GM21723 (cell line): Measurements from ENCODE around the gene POM121.
"Not testable (repeated sequence)": the region's sequence is repeated elsewhere in the genome, so short reads cannot be mapped to it uniquely, and the experiment has no call there.

Experiments
- ATAC-seq: cut with Tn5 transposase; IDR thresholded peaks from one replicate; pipeline ENCODE4 v1.9.1; 2021; ENCODE audit warnings: mild to moderate bottlenecking, moderate library complexity; ENCODE audit not compliant: unreplicated experiment

Gene POM121

DNA sequence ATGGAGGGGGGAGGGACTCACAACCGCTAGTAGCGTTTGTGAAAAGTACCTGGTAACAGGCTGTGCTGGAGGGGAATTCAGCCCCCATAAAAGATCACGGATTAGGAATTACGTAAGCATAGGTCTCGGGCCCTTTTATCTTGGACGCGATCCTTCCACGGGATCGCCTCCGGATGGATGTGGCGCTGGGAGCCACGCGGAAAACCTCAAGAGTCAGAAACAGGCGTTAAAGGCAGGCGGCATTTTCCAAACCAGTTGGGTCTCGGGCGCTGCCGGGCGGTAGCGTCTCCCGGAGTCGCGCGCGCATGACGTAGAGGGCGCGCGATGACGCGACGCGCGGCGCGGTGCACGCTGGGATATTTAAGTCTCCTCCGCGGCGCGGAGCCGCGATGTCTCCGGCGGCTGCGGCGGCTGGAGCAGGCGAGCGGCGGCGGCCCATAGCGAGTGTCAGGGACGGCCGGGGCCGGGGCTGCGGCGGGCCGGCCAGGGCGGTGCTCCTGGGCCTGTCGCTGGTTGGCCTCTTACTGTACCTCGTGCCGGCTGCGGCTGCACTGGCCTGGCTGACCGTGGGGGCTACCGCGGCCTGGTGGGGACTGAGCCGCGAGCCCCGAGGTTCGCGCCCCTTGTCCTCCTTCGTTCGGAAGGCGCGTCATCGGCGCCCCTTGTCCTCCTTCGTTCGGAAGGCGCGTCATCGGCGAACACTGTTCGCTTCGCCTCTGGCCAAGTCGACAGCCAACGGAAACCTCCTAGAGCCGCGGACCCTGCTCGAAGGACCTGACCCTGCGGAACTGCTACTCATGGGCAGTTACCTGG is at the start of gene POM121:
Gene POM121 (plus strand): TSS at position 363 of the 813 bp plus-strand sequence. CDS start 27 bp downstream, at position 390.
- ATAC-seq: peak; percentile 89

DNA sequence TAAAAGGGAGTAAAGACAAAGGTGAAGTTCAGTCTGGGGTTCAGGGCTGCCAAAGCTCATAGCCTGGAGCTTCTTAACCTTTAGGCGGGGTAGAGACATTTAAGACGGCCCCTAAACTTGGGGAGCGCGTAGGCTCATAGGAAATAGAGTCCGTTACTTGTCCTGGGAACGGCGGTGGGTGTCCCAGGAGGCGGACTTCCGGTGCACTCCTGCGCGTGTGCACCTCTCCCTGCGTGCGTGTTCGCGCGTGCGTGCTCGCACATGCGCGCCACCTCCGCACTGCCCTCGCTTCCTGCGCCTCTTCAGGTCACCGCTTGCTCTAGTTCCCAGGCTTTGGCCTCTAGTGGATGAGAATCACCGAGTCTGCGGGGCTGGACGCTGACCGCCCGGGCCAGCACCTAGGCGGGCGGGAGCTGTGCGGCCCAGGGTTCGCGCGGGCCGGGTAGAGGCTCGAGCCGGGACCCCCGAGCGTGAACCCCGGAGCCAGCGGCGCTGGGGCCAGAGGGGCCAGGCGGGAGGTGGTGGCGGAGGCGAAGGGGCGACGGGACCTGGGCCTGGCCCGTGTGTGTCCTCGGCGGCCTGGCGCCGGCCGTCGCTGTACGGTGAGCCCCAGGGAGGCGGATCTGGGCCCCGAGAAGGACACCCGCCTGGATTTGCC is 45.7 kb upstream of the POM121 start:
- ATAC-seq: peak; percentile 100

DNA sequence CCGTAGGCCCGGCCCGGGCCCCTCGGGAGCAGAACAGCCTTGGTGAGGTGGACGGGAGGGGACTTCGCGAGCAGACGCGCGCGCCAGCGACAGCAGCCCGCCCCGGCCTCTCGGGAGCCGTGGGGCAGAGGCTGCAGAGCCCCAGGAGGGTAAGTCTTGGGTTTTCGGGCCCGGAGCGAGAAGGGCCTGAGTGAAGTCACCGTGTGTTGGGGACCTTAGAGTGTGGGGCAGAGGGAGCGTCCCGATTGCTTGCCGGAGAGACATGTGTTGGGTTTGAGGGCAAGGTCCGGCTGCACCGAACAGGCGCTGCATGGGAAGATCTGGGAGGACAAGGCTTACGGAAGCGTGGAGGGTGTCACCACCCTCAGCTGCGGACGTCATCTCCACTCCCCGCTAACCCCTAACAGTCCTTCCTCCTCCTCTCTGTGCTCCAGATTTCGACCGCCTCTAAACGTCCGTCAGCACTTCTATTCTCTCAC is 45.1 kb upstream of the POM121 start:
- peak; percentile 19 for ATAC-seq

DNA sequence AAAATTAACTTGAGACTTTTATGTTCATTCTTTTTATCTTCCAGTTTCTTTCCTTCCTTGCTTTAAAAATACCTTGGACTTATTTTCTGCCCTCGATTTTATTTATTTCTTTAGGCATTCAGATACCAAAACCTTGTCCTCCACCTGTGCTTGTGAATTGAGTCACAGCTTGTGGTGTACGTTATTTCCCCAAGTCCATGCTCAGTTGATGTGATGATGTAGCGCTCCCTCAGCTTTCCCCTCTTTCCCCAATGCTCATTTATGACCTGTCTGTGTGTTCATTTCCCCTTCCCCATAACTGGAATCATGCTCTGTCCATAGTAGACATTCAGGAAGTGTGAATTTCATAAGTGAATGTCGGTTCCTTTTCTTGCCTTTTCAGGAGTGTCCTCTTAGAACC is 33.1 kb upstream of the POM121 start:
- not testable (repeated sequence) for ATAC-seq

DNA sequence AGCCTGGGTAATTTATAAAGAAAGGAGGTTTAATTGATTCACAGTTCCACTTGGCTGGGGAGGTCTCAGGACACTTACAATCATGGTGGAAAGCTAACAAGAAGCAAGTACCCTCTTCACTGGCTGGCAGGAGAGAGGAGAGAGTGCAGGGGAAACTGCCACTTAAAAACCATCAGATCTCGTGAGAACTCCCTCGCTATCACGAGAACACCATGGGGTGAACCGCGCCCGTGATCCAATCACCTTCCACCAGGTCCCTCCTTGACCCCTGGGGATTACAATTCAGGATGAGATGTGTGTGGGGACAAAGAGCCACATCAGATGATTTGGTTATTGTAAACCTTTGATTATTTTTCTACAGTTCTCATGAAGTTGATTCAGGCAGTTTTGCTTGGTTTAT is 20.2 kb upstream of the POM121 start:
- ATAC-seq: not testable (repeated sequence)

DNA sequence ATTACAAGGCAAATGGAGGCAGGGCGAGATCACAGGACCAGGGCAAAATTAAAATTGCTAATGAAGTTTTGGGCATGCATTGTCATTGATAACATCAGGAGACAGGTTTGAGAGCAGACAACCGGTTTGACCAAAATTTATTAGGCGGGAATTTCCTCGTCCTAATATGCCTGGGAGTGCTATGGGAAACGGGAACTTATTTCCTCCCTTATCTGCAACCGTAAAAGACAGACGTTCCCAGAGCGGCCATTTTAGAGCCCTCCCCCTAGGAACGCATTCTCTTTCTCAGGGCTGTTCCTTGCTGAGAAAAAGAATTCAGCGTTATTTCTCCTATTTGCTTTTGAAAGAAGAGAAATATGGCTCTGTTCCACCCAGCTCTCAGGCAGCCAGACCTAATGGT is 16.5 kb upstream of the POM121 start:
- not testable (repeated sequence) for ATAC-seq

DNA sequence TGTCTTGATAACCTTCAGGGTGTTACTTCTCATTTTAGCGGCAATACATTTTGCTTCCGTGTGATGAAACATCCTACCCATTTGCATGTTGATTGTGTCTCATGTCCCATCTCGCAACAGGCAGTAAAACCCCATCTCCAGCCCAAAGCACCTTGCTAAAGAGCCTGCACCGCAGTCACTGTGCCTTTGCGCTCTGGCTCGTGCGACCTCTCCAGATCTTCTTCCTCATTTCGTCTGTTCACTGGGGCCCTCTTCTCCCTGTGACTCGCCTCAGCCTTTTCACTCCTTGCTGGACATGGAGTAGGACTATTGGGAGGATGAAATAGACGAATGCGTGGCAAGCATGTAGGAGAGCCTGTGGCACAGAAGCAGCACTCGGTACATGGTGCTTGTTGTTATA is 13.5 kb upstream of the POM121 start:
- not testable (repeated sequence) for ATAC-seq

DNA sequence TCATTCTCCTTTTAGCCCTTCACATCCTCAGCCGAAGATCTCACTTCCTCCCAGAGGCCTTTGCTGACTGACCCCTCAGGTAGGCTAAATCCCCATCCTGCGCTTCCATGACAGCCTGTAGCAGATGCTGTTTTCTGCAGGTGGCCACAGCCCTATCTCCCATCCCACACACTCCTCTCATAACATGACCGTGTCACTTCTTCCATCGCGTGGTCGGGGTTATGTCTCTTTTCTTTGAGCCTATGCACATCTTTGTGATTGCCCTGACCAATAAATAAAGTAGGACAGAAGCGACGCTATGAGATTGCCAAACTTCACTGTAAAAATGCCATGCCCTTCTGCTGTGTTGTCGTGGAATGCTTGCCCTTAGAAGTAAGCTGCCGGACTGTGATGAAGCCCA is 11.1 kb upstream of the POM121 start:
- ATAC-seq: not testable (repeated sequence)

DNA sequence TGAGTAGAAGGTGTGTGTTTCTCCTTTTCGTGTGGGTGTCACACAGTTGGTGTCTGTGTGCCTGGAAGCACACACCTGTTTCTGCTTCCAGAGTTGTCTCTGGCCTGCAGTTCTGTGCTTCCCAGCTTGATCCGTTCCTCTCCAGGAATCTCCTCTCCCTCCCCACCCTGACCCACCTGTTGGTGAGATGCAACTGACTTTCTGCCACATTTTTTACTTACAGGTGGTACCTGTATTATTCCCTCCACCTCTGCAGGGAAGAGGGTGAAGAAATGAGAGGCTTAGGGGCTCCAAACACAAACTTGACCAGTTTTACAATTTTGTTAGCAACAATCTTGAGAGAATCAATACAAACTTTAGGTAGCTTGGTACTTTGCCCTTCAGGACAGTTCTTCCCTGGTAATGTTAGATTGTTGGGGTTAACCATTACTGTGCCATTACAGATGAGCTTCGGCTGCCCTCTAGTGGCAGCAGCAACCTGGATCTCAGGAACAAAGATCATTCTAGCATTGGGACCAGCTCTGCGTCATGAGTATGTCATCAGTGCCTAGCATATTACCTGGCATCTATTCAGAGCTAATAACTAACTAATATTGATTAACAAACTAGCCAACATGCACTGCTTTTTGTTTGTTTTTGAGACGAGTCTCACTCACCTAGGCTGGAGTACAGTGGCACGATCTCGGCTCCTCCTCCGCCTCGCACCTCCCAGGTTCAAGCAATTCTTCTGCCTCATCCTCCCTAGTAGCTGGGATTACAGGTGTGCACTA is 10.0 kb upstream of the POM121 start:
- ATAC-seq: peak; percentile 79

DNA sequence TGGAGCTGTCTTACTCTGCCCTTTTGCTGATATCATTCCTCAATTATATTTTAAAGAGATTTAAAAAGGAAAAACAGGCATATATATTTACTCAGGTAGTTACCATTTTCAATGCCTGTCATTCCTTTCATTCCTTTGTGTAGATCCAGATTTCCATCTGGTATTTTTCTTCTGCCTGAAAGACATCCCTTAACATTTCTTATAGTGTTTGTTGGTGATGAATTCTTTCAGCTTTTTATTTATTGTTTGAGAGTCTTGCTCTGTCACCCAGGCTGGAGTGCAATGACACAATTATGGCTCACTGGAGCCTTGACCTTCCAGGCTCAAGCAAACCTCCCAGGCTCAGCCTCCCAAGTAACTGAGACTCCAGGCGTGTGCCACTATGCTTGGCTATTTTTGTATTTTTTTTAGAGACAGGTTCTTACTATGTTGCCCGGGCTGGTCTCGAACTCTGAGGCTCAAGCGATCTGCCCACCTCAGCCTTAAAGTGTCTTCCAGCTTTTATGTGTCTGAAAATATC is 5.6 kb upstream of the POM121 start:
- ATAC-seq: no peak

DNA sequence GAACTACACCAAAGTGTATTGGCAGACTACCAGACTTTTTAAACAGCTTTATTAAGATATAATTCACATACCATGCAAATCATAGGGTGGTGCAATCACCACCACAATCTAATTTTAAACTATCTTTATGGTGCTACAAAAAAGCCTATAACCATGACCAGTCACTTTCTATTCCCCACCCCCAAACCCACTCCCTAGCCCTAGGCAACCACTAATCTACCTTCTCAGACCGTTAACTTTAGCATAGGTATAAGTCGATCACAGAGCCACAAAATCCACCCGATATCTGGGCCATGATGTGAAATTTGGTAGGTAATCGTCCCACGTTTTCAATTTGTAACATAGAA is 536 bp upstream of the POM121 start:
- ATAC-seq: peak; percentile 19

DNA sequence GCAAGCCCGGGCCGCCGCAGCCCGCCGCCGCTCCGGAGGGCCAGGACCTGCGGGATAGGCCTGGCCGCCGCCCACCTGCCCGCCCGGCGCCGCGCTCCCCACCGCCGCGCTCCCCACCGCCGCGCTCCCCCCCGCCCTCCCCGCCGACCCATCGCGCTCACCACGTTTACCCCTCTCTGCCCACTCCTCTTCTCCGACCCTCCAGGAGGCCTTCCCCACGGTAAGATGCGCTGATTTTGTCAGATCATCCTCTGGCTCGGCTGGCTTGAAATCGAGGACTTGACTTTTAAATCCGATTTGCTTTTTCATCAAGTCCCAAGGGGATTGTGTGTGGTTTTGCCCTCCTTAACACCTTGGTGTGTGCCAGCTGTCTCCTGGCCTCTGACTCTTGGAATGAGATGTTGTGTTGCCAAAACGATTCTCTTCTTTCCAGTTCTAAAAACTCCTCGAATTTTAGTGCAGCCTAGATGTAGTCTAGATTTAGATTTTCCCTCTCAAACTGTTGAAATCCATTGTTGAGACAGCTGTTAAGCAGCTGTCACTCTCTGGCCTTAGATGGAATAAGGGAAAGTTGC is 738 bp downstream of the POM121 start:
- ATAC-seq: no peak

DNA sequence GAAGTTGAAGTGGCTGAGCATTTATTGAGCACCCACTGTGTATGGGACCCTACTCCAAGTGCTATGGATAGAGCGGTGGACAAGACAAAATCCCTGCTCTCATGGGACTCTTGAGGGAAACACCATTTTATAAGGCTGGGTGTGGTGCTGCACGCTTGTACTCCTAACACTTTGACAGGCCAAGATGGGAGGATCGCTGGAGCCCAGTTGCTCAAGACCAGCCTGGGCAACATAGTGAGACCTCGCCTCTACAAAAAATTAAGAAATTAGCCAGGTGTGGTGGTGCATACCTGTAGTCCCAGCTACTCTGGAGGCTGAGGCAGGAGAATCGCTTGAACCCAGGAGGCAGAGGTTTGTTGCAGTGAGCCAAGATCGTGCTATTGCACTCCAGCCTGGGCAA is 2.9 kb downstream of the POM121 start:
- ATAC-seq: not testable (repeated sequence)

DNA sequence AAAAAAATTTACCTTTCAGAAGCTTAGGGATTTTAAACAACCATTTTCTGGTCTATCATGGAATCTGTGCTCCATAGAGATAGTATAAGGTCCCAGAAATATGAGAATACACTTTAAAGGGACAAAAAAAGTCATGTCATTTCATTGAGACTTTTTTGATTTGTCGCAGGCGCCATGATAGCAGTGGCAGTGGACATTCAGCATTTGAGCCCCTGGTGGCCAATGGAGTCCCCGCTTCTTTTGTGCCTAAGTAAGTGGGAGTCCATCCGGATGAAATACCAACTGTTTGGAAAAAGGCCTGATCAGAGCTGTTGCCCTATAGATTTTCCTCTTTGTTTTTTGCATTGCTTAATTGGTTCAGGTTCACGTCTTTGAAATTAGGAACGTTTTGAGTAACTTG is 3.3 kb downstream of the POM121 start:
- not testable (repeated sequence) for ATAC-seq

DNA sequence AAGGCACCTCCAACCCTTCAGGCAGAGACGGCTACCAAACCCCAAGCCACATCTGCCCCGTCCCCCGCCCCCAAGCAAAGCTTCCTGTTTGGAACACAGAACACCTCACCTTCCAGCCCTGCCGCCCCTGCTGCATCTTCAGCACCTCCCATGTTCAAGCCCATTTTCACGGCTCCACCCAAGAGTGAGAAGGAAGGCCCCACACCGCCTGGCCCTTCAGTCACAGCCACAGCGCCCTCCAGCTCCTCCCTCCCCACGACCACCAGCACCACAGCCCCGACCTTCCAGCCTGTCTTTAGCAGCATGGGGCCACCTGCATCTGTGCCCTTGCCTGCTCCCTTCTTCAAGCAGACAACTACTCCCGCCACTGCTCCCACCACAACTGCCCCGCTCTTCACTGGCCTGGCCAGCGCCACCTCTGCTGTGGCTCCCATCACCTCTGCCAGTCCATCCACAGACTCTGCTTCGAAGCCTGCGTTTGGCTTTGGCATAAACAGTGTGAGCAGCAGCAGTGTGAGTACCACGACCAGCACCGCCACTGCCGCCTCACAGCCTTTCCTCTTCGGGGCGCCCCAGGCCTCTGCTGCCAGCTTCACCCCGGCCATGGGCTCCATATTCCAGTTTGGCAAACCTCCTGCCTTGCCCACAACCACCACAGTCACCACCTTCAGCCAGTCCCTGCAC is 17.3 kb downstream of the POM121 start:
- not testable (repeated sequence) for ATAC-seq

DNA sequence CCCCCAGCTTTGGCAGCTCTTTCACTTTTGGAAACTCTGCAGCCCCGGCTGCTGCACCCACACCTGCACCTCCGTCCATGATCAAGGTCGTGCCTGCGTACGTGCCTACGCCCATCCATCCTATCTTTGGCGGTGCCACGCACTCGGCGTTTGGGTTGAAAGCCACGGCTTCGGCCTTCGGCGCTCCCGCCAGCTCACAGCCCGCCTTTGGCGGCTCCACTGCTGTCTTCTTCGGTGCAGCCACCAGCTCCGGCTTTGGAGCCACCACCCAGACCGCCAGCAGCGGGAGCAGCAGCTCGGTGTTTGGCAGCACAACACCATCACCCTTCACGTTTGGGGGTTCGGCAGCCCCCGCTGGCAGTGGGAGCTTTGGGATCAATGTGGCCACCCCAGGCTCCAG is 18.1 kb downstream of the POM121 start:
- not testable (repeated sequence) for ATAC-seq

DNA sequence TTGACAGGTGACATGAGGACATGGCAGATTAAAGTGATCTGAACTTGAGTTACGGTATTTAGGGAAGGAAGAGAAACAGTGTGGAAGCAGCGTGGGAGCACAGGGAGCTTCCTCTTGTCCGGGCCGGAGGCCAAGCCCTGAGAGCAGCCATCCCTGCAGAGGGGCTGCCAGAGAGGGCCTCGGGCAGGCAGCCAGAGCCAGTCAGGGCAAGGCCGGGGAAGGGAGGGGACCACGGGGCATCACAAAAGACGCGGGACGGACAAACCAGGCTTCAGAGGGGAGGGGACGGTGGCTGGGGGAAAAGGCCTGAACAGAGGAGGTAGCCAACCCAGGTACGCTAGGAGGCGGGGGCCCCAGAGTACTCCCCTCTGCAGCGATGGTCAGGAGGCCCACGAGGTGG is 20.0 kb downstream of the POM121 start:
- ATAC-seq: not testable (repeated sequence)

DNA sequence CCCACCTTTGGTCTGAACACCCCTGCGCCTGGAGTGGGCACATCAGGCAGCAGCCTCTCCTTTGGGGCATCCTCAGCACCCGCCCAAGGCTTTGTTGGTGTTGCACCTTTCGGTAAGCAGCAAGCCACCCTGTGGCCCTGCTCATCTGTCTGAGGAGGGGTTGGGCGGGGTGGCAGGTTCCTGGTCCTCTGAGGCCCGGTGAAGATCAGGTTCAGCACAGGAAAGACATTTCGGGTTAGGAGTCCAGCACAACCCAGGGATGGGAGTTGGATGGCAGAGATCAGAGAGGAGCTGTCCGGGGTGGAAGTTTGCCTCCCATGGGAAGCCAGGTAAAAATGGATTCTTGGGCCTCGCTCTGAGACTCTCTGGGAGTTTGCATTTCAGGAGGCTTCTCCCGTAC is 20.7 kb downstream of the POM121 start:
- not testable (repeated sequence) for ATAC-seq

DNA sequence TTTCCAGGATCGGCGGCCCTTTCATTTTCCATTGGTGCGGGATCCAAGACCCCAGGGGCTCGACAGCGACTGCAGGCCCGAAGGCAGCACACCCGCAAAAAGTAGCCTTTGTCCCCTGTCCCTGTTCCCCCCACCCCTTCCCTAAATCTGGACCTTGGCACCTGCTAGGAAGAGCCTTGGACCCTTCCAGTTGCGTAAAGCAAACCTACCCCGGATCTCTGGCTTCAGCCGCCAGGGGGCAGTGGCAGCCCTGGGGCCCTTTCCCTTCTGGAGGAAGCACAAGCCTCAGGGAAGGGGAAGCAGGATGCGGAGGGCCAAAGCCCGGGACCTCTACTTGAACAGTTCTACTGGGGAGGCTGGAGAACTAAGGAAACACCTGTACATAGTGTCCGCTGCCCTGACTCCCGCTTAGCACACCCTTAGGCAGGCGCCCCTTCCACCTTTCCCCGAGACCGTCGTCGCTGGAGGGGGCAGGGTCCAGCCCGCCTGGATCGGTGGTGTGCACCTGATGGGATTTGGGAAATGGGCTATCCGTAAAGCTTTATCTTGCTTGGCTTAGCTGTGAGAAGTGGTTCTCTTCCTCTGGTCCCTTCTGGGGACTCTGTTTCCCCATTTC is 21.3 kb downstream of the POM121 start:
- not testable (repeated sequence) for ATAC-seq

DNA sequence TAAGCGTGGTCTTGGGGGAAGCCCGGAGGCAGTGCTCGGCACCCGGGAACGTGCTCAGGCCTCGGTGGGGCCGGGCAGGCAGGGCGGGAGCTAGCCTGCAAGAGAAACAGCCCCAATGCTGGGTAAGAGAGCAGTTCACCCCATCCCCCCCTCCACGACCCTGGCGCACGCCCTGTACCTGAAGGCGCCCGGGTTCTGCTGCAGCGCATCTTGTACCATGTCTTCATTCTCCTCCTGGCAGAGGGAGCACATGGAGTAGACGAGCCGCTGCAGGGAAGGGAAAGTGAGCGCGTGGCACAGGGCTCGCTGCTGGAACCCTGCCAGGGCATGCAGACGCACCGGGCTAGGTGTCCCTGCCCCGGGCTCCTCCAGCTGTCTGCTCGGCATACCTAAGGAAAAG is 23.8 kb downstream of the POM121 start:
- ATAC-seq: not testable (repeated sequence)
